D721Med (cell line): ENCODE data around the gene IQGAP2.

Experiments used
- DNase-seq: peaks from one replicate; pipeline ENCODE4 v3.0.0; 2011; ENCODE audit warnings: low spot score; ENCODE audit not compliant: insufficient read length
- FAIRE-seq: peaks from 2 replicates; lab custom pipeline; 2011; peaks lifted over from hg19 to GRCh38; lab: Jason Lieb, UNC
- CTCF ChIP-seq: IDR thresholded peaks from 2 replicates; pipeline ENCODE4 v1.5.1; 2012; ENCODE audit warnings: mild to moderate bottlenecking, control low read depth; ENCODE audit not compliant: insufficient read depth; ENCODE audit errors: missing control alignments

The IQGAP2 gene

DNA sequence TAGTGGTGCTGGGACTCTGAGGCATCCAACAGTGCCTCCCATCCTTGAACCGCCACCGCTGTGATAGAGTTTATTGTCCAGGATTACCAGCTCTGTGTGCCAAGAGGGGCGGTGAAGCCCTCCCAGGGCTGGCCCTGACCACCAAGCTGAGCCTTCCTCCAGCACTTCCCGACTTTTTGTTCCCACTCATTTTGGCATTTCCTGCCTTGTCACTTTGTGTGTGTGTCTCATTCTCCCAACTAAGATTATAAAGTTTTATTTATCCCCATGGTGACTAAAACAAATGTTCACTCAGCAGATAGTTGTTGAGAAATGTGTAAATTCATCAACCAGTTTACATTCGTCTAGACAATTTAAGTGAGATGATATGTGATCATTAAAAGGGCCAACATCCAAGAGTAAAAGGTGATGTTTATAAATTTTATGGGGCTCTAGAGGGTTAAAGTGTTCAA, 315.3 kb downstream of the IQGAP2 start:
- TF ChIP-seq CTCF, result no peak
- DNase-seq, result no peak
- no peak for FAIRE-seq

DNA sequence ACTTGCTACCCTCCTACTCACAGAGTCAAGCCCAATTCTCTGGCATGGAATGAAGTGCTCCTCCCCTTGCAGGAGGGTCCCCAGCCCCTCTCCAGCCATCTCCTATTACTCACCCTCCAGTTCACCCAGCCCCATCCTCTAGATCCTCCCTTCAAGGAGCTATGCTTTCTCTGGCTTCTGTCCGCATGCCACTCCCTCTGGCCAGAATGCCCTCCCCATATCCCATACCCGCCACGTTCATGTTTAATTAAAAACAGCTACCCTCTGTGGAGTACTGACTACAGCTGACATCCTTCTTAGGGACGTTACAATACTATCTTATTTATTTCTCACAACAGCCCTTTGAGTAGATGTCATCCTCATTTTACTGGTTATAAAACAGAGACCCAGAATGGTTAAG, 315.8 kb downstream of the IQGAP2 start:
- FAIRE-seq (no peak), DNase-seq (no peak)
- TF ChIP-seq CTCF, result no peak

DNA sequence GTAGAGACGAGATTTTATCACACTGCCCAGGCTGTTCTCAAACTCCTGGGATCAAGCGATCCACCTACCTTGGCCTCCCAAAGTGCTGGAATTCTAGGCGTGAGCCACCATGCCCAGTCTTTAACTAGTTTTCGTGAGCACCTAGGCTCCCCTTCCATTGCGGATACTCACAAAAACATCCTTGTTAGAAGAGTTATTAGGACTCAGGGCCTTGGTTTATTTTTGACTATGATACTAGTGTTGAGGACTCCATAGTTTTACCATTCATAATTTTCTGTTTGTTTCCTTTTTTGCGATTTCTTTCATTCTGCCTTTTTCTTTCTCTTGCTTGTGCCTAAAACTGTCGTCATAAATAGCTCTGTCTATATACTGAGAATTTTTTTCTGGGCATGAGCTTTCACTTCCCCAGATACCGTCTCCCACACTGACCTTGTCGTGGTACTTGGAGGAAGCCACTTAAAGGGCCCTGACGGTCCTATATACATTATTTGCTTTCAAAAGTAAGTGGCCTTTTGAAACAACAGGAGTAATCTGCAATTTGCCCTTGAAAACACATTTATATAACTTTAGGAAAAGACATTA, 318.0 kb downstream of the IQGAP2 start:
- no peak for TF ChIP-seq CTCF
- DNase-seq, result no peak
- FAIRE-seq, result no peak

GRCh38 chr5:76723266-76723665, 320.2 kb downstream of the IQGAP2 start:
- no peak for TF ChIP-seq CTCF
- no peak for DNase-seq
- FAIRE-seq, result no peak

DNA sequence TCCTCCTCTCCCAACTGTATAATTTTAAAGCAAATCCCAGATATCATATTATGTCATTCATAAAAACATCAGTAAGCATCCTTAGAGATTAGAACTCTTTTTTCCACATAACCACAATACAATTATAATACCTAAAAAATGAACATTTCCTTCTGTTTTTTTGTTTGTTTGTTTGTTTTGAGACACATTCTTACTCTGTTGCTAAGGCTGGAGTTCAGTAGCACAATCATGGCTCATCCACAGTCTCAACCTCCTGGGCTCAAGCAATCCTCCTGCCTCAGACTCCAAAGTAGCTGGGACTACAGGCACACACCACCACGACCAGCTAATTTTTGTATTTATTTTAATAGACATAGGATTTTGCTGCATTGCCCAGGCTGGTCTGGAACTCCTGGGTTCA, 320.8 kb downstream of the IQGAP2 start:
- no peak for DNase-seq
- FAIRE-seq, result no peak
- no peak for TF ChIP-seq CTCF

DNA sequence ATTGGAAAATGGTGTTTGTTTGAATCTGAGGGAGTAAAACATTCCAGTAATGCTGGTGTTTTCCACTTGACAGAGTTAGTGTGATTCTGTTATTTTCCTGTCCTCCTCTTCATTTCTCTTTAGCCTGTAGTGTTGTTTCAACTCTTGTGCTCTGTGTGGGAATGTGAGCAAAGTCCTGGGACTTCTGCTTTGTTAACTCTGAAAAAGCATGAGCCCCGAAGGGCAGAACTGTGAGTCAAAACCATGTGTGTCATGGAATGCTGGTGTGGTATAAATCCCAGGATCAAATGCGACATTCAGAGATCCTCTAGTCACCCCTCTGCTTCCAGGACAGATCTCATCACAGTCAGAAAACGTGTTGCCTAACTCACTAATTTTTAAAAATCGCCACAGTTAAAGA, 321.8 kb downstream of the IQGAP2 start:
- FAIRE-seq (no peak), DNase-seq (no peak)
- TF ChIP-seq CTCF, result no peak

- FAIRE-seq, result no peak
- DNase-seq, result no peak
- TF ChIP-seq CTCF, result no peak
These were observed 325.9 kb downstream of the IQGAP2 start for GRCh38 chr5:76728965-76729364.
